Activated CD4-positive, alpha-beta T cell treated with anti-CD3 and anti-CD28 coated beads for 24 hours (primary cell): ENCODE data around the gene GPX4.

Experiments used
- DNase-seq, 2 donors: peaks; one replicate each; pipeline ENCODE4 v3.0.0-alpha.2; 2020; ENCODE audit warnings: low read depth in 2 of 2

Gene GPX4

GRCh38 chr19:1149259-1150045 is 45.7 kb downstream of the GPX4 start:
- DNase-seq, result no peak

GRCh38 chr19:1150333-1151036 is 46.7 kb downstream of the GPX4 start:
- no peak for DNase-seq

GRCh38 chr19:1151037-1151724 is 47.4 kb downstream of the GPX4 start:
- DNase-seq, result no peak

- DNase-seq, result no peak
Observed at GRCh38 chr19:1151917-1152587, 48.3 kb downstream of the GPX4 start.

GRCh38 chr19:1153891-1154730 is 50.3 kb downstream of the GPX4 start:
- no peak for DNase-seq

GRCh38 chr19:1154731-1155351 is 51.0 kb downstream of the GPX4 start:
- DNase-seq, result no peak

- DNase-seq, result no peak
Observed at GRCh38 chr19:1155352-1156304, 51.8 kb downstream of the GPX4 start.
